Posterior vena cava (tissue), 2 donors: ENCODE measurements around the gene ETFDH. TPM values are rescaled to one million over a fixed set of nuclear protein-coding genes. Genes with fewer than 3 reads are reported as not detected.
"Not testable (repeated sequence)": the region's sequence is repeated elsewhere in the genome, so short reads cannot be mapped to it uniquely, and the experiment has no call there.

Experiments
- DNase-seq: peaks from one replicate; pipeline ENCODE4 v3.0.0-alpha.2; 2020; ENCODE audit warnings: low spot score
- intact Hi-C, 2 donors: fragments of 100-400 bp; cut with DNase I; formaldehyde crosslinking; loops; one replicate each; pipeline versions ENCODE4 v1.14.1 to v1.14.2; 2022 to 2023
- long read RNA-seq, 2 donors: library from polyadenylated mRNA; unstranded; transcript quantifications; one replicate each; pipeline ENCODE4 v2.0.0, GENCODE V29; 2020 to 2021
- total RNA-seq, 2 donors: library from RNA; stranded (reverse); fragmentation: NEBNext Ultra II Directional; extraction: Animal tissue kit (Norgen Biotek cat#: 25700); gene quantifications; one replicate each; pipeline ENCODE4 v1.2.1, GENCODE V29; 2021
- donor health status: DM: yes; HTN: yes; CAD: no.
- donor health status: DM: yes; HTN: yes; CAD: no.

ETFDH gene
- total RNA-seq, result 10 to 100 TPM; 19.1 to 21.9 TPM
- long read RNA-seq, donor 1, transcript ETFDH-206 (13 exons, 3,282 nt), result major isoform, 6 of 13 reads
- long read RNA-seq, donor 1, partial matches to known transcripts, result 2 of 13 reads
- long read RNA-seq, donor 1, other reads (novel, unspliced or antisense), result 5 of 13 reads
- long read RNA-seq, donor 2, transcript ETFDH-206 (13 exons, 3,282 nt), result major isoform, 37 of 44 reads
- long read RNA-seq, donor 2, partial matches to known transcripts, result 3 of 44 reads
- long read RNA-seq, donor 2, other reads (novel, unspliced or antisense), result 3 of 44 reads

DNA sequence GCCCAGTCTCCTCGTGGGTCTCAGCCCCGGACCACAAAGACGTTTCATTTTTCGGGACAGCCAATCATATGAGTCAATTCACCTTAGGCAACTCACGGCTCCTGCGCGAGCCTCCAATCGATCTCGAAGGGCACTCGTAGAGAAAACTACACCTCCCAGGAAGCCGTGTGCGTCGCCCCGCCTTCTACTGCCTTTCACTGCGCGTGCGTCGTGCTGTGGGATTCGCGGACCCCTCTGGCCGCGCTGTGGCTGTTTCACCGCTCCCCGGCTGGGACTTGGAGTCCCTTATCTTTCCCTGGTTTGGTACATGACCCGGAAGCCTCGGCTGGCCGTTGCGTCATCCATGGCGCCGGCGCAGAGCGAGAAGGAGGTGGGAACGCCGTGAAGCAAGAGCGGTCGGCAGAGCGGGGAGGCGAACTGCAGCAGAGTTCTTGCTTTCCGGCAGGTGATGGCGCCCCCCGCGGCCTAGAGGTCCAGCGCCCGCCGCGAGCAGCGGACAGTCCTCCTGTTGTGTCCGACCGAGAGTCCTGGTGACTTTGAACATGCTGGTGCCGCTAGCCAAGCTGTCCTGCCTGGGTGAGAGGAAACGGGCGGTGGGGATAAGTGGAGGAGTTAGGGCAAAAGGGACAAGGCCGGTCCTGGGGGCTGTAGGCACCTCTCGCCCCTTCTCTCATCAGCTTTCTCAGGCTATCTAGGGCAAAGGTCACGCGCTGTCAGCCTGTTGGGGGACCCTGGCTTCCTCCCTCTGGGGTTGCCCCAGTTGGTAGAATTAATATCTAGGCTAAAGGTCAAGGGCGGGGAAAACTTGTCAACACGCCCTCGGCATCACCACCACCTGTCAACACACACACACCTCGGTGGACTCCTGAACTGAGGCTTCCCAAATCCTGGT, at the start of gene ETFDH:
TSS of gene ETFDH (plus strand) at position 382 of the 892 bp plus-strand sequence. CDS start at position 543, 161 bp downstream.
- peak; percentile 100 for DNase-seq
- intact Hi-C loops, result no loop called here

- no peak for DNase-seq
Observed at GRCh38 chr4:158624889-158625478, 47.1 kb upstream of the ETFDH start.

GRCh38 chr4:158625544-158625943, 46.6 kb upstream of the ETFDH start:
- intact Hi-C loops, result loop anchor here in 1 of 2 donors (5.0 kb wide), 1 partner anchor 368 kb away; no protein-coding TSS in a partner anchor
- DNase-seq, result no peak

More at GRCh38 chr4:158624889-158625478, 47.1 kb upstream of the ETFDH start:
- intact Hi-C loops, result loop anchor here (5.0 kb wide), 2 partner anchors 368 to 373 kb away; no protein-coding TSS in a partner anchor

DNA sequence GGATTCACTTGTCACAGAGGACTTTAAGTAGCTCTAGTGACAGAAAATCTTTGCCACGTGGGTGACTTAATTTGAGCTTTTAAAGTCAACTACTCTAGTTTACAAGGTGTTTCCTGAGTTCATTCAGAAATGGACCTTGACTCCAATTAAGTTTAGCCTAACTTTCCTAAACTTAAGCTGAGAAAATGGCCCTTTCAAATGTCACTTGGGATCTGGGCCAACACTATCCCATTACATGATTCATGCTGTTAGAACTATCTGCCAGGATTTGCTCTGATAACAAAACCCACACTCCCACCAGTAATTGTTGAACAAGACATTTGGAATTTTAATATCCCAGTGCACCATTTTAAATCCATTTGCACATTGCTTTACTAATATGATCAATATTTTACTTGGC, 41.2 kb upstream of the ETFDH start:
- no peak for DNase-seq
- intact Hi-C loops, result no loop called here

DNA sequence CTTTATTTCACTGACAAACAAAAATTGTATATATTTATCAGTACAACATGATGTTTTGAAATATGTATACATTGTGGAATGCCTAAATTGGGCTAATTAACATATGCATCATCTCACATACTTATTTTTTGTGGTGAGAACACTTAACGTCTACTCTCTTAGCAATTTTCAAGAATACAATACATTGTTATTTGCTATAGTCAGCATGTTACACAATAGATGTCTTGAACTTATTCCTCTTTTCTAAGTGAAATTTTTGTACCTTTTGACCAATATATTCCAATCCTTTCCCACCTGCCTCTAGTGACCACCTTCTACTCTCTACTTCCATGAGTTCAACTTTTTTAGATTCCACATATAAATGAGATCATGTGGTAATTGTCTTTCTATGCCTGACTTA, 35.5 kb upstream of the ETFDH start:
- intact Hi-C loops, result no loop called here
- DNase-seq, result no peak

DNA sequence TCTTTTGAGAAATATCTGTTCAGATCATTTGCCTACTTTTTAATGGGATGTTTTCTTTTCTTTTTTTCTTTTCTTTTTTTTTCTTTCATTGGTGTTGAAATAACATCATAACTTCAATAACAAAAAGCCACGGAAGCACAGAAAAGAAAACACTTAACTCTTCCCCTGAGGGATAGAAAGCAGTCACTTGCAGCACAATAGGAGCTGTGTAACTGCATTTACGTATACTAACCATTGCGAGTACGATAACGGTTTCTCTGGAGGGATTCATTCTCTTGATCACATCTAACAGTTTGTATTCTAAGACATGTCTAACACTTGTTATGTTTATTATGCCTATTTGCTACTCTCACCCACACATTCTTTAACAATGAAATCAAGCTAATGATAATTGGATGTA, 27.7 kb upstream of the ETFDH start:
- DNase-seq, result no peak
- intact Hi-C loops, result no loop called here

- intact Hi-C loops, result no loop called here
- no peak for DNase-seq
Observed at GRCh38 chr4:158644760-158645159, 27.3 kb upstream of the ETFDH start.

DNA sequence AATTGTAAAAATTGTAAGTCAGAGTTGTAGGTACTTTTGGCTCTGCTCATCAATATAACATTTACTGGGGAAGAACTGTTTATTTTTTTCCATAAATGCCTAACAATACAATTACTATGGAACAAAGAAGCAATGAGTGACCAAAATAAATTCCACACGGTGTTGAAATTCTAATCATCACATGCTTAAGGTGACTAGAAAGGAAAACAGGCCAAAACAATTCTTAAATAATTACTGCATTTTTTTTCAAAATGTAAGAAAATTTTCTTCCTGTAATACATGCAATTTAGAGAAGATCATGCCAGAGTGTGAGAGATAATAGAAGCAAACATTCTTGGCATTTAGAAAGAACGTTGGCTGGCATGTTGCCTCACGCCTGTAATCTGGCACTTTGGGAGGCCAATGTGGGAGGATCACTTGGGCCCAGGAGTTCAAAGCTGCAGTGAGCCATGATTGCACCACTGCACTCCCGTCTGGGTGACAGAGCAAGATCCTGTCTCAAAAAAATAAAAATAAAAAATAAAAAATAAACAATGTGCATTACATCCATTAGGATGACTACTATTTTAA, 22.9 kb upstream of the ETFDH start:
- DNase-seq, result no peak

DNA sequence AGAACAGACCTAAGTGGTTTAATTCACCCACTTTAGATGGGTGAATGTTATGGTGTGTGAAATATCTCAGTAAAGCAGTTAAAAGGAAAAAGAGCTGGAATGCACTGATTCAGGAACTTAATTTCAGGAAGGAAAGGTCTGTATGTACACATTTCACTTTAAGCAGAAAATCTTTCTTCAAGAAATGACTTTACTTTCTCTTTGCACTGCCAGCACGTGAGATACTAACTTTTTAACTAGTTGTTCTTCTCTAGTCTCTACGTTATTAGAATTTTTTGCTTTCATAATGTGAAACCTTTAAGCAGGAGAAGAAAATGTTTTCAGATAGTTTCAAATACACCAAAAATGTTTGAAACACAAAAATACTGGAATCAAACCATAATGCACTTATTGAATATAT, 19.2 kb upstream of the ETFDH start:
- no peak for DNase-seq
- intact Hi-C loops, result no loop called here

More for the DNA sequence above, 22.9 kb upstream of the ETFDH start:
- intact Hi-C loops, result no loop called here

DNA sequence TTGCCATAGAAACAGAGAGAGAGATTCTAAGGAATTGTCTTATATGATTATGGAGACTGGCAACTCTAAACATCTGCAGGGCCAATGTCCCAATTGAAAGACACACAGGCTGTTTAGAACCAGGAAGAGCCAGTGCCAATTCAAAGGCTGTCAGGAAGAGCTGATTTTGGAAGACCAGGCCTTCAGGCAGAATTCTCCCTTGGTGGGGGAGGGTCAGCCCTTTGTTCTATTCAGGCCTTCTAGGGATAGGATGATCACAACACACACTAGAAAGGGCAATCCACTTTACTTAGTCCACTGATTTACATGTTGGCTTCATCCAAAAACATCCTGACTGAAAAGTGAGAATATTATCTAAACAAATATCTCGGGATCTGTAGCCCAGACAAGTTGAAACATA, 15.7 kb upstream of the ETFDH start:
- no peak for DNase-seq
- intact Hi-C loops, result no loop called here

- peak; percentile 68 for DNase-seq
- intact Hi-C loops, result no loop called here
Observed at GRCh38 chr4:158657291-158657690, 14.8 kb upstream of the ETFDH start.

DNA sequence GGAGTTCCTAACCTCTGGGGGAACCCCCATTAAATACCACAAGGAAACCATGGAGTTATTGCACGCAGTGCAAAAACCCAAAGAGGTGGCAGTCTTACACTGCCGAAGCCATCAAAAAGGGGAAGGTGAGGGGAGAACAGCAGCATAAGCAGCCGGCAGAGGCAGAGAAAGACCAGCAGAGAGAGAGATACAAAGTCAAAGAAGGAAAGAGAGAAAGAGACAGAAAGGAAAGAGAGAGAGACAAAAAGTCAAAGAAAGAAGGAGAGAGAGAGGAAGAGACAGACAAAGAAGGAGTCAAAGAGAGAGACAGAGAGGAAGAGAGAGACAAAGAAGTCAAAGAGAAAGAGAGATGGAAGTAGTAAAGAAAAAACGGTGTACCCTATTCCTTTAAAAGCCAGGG, 8.8 kb upstream of the ETFDH start:
- DNase-seq, intact Hi-C loops: not testable (repeated sequence)

GRCh38 chr4:158663707-158664625, 8.1 kb upstream of the ETFDH start:
- DNase-seq, result not testable (repeated sequence)

GRCh38 chr4:158664806-158665205, 7.3 kb upstream of the ETFDH start:
- intact Hi-C loops, result no loop called here

More at GRCh38 chr4:158663707-158664625, 8.1 kb upstream of the ETFDH start:
- intact Hi-C loops, result not testable (repeated sequence)

GRCh38 chr4:158666892-158667291, 5.2 kb upstream of the ETFDH start:
- intact Hi-C loops, result no loop called here
- no peak for DNase-seq

More at GRCh38 chr4:158664806-158665205, 7.3 kb upstream of the ETFDH start:
- DNase-seq, result peak; percentile 66

- intact Hi-C loops, result no loop called here
Observed at GRCh38 chr4:158667651-158668198, 4.4 kb upstream of the ETFDH start.

GRCh38 chr4:158669310-158669709, 2.8 kb upstream of the ETFDH start:
- intact Hi-C loops, result no loop called here
- no peak for DNase-seq

More at GRCh38 chr4:158667651-158668198, 4.4 kb upstream of the ETFDH start:
- DNase-seq, result no peak
